ENCODE data around the gene CES2. TPM values are rescaled to one million over a fixed set of nuclear protein-coding genes. Genes with fewer than 3 reads are reported as not detected.

Gene CES2
- total and polyA plus RNA-seq, 7 experiments from 2014 or later, result 29.2 to 64.7 (median 46.2) TPM

- intact Hi-C loops (cut with micrococcal nuclease), result loop anchor here in 1 of 2 donors (5.0 kb wide), 1 partner anchor 94 kb away; the partner anchor contains the start of gene NAE1
- H3K27ac ChIP-seq (ENCODE audit: low read depth, low read length), result no peak overlapping the region
- no peak for ATAC-seq
- POLR2A ChIA-PET, result interaction anchor here (1.7 kb wide), 1 partner anchor 96 kb away, joined by 4 read pairs; the partner anchor contains the start of gene NAE1
- Mint-ChIP-seq H3K27ac (peak overlapping the region in 1 of 9 donors; percentile 46), H3K27me3 (peaks cover 17 to 37% (median 22%) of the 10 kb centered on the region in 5 donors), H3K36me3 (peaks cover 0 to 3% (median 0%) of the 10 kb centered on the region in 5 donors), H3K9me3 (no peaks in the 10 kb centered on the region), H3K4me3 (peak overlapping the region in 6 of 10 donors; percentile 20 to 74 (median 68)), H3K4me1 (peaks cover 0 to 24% (median 5%) of the 10 kb centered on the region in 7 donors)
- no peaks in the 10 kb centered on the region for H3K9me3 ChIP-seq (ENCODE audit: control insufficient read depth in 2 of 3, low read length in 3 of 3)
- no peaks in the 10 kb centered on the region for H3K4me1 ChIP-seq (ENCODE audit: control insufficient read depth in 2 of 2, insufficient read depth in 2 of 2, low read length in 2 of 2)
- no peak for DNase-seq
- H3K4me3 ChIP-seq (ENCODE audit: low read length), result no peak overlapping the region
- peaks cover 0 to 13% of the 10 kb centered on the region in 2 donors for H3K27me3 ChIP-seq (ENCODE audit: control insufficient read depth in 2 of 2, insufficient read depth in 2 of 2, low read length in 2 of 2)
- CTCF ChIA-PET, result interaction anchor here (0.6 kb wide), 1 partner anchor 34 kb away, joined by 4 read pairs; no protein-coding TSS in a partner anchor
- peaks cover 0 to 2% (median 0%) of the 10 kb centered on the region in 3 experiments for H3K36me3 ChIP-seq (ENCODE audit: control insufficient read depth in 2 of 3, insufficient read depth in 3 of 3, low read length in 3 of 3)
Measured at GRCh38 chr16:66926171-66926947, 9.0 kb upstream of the CES2 start.

- H3K27ac ChIP-seq (ENCODE audit: low read depth, low read length), result no peak overlapping the region
- POLR2A ChIA-PET, result interaction anchor here (1.7 kb wide), 1 partner anchor 97 kb away, joined by 4 read pairs; the partner anchor contains the start of gene NAE1
Measured at GRCh38 chr16:66926961-66927436, 8.3 kb upstream of the CES2 start.

GRCh38 chr16:66927918-66928649, 7.2 kb upstream of the CES2 start:
- Histone ChIP-seq H3K4me1 (ENCODE audit: control insufficient read depth in 2 of 2, insufficient read depth in 2 of 2, low read length in 2 of 2) (peaks cover 6 to 14% of the 10 kb centered on the region in 2 donors), H3K4me3 (ENCODE audit: low read length) (no peak overlapping the region), H3K27ac (ENCODE audit: low read depth, low read length) (no peak overlapping the region), H3K27me3 (ENCODE audit: control insufficient read depth in 2 of 2, insufficient read depth in 2 of 2, low read length in 2 of 2) (peaks cover 0 to 13% of the 10 kb centered on the region in 2 donors), H3K36me3 (ENCODE audit: control insufficient read depth in 2 of 3, insufficient read depth in 3 of 3, low read length in 3 of 3) (peaks cover 0 to 14% (median 0%) of the 10 kb centered on the region in 3 experiments), H3K9me3 (ENCODE audit: control insufficient read depth in 2 of 3, low read length in 3 of 3) (no peaks in the 10 kb centered on the region)
- H3K36me3 Mint-ChIP-seq, result peaks cover 0 to 11% (median 0%) of the 10 kb centered on the region in 5 donors
- peaks cover 12 to 38% (median 20%) of the 10 kb centered on the region in 7 donors for H3K4me1 Mint-ChIP-seq
- H3K27ac Mint-ChIP-seq, result peak overlapping the region in 3 of 9 donors; percentile 2 to 55 (median 34)
- intact Hi-C loops (cut with micrococcal nuclease), result loop anchor here in 1 of 2 donors (5.0 kb wide), 1 partner anchor 96 kb away; the partner anchor contains the start of gene NAE1
- DNase-seq, result no peak
- H3K4me3 Mint-ChIP-seq, result no peak overlapping the region
- POLR2A ChIA-PET, result no interaction called here
- ATAC-seq, result no peak
- peaks cover 14 to 34% (median 19%) of the 10 kb centered on the region in 5 donors for H3K27me3 Mint-ChIP-seq
- H3K9me3 Mint-ChIP-seq, result no peaks in the 10 kb centered on the region
- CTCF ChIA-PET, result interaction anchor here (0.7 to 0.8 kb wide), 2 partner anchors 48 to 54 kb away, joined by 3 read pairs; partner anchors contain the start of gene PDP2

More at GRCh38 chr16:66926961-66927436, 8.3 kb upstream of the CES2 start:
- Histone ChIP-seq H3K4me3 (ENCODE audit: low read length) (no peak overlapping the region), H3K27me3 (ENCODE audit: control insufficient read depth in 2 of 2, insufficient read depth in 2 of 2, low read length in 2 of 2) (peaks cover 0 to 13% of the 10 kb centered on the region in 2 donors), H3K4me1 (ENCODE audit: control insufficient read depth in 2 of 2, insufficient read depth in 2 of 2, low read length in 2 of 2) (peaks cover 0 to 4% of the 10 kb centered on the region in 2 donors), H3K36me3 (ENCODE audit: control insufficient read depth in 2 of 3, insufficient read depth in 3 of 3, low read length in 3 of 3) (peaks cover 0 to 9% (median 0%) of the 10 kb centered on the region in 3 experiments), H3K9me3 (ENCODE audit: control insufficient read depth in 2 of 3, low read length in 3 of 3) (no peaks in the 10 kb centered on the region)
- Mint-ChIP-seq H3K27ac (no peak overlapping the region), H3K36me3 (peaks cover 0 to 7% (median 0%) of the 10 kb centered on the region in 5 donors), H3K9me3 (no peaks in the 10 kb centered on the region), H3K4me1 (peaks cover under 1 to 27% (median 9%) of the 10 kb centered on the region in 7 donors), H3K27me3 (peaks cover 15 to 36% (median 22%) of the 10 kb centered on the region in 5 donors), H3K4me3 (no peak overlapping the region)
- intact Hi-C loops (cut with micrococcal nuclease), result loop anchor here in 1 of 2 donors (5.0 kb wide), 1 partner anchor 95 kb away; the partner anchor contains the start of gene NAE1
- ATAC-seq (peak; percentile 7), DNase-seq (no peak)
- CTCF ChIA-PET, result interaction anchor here (0.6 kb wide), 1 partner anchor 34 kb away, joined by 4 read pairs; no protein-coding TSS in a partner anchor

- ChIA-PET CTCF (interaction anchor here (0.6 to 0.8 kb wide), 4 partner anchors 49 to 335 kb away, joined by 3 read pairs; partner anchors contain the start of gene PDP2), POLR2A (no interaction called here)
- peaks cover 0 to 16% (median 0%) of the 10 kb centered on the region in 3 experiments for H3K36me3 ChIP-seq (ENCODE audit: control insufficient read depth in 2 of 3, insufficient read depth in 3 of 3, low read length in 3 of 3)
- peaks cover 12 to 21% of the 10 kb centered on the region in 2 donors for H3K4me1 ChIP-seq (ENCODE audit: control insufficient read depth in 2 of 2, insufficient read depth in 2 of 2, low read length in 2 of 2)
- intact Hi-C loops (cut with micrococcal nuclease), result loop anchor here in 1 of 2 donors (5.0 kb wide), 1 partner anchor 97 kb away; the partner anchor contains the start of gene NAE1
- H3K27me3 ChIP-seq (ENCODE audit: control insufficient read depth in 2 of 2, insufficient read depth in 2 of 2, low read length in 2 of 2), result peaks cover 0 to 12% of the 10 kb centered on the region in 2 donors
- DNase-seq (peak in 1 of 9 donors; percentile 54), ATAC-seq (no peak)
- H3K4me3 ChIP-seq (ENCODE audit: low read length), result no peak overlapping the region
- H3K27ac Mint-ChIP-seq, result peak overlapping the region in 1 of 9 donors; percentile 55
- peaks cover 0 to 14% (median 3%) of the 10 kb centered on the region in 5 donors for H3K36me3 Mint-ChIP-seq
- H3K4me3 Mint-ChIP-seq, result no peak overlapping the region
- no peaks in the 10 kb centered on the region for H3K9me3 ChIP-seq (ENCODE audit: control insufficient read depth in 2 of 3, low read length in 3 of 3)
- H3K9me3 Mint-ChIP-seq, result peaks cover 0 to 2% (median 0%) of the 10 kb centered on the region in 11 donors
- no peak overlapping the region for H3K27ac ChIP-seq (ENCODE audit: low read depth, low read length)
- H3K27me3 Mint-ChIP-seq, result peaks cover 6 to 26% (median 11%) of the 10 kb centered on the region in 5 donors
- peaks cover 19 to 43% (median 28%) of the 10 kb centered on the region in 7 donors for H3K4me1 Mint-ChIP-seq
Measured at GRCh38 chr16:66928702-66929388, 6.5 kb upstream of the CES2 start.

GRCh38 chr16:66930189-66930588, 5.1 kb upstream of the CES2 start:
- Histone ChIP-seq H3K4me3 (ENCODE audit: low read length) (no peak overlapping the region), H3K9me3 (ENCODE audit: control insufficient read depth in 2 of 3, low read length in 3 of 3) (no peaks in the 10 kb centered on the region), H3K4me1 (ENCODE audit: control insufficient read depth in 2 of 2, insufficient read depth in 2 of 2, low read length in 2 of 2) (peaks cover 13 to 24% of the 10 kb centered on the region in 2 donors), H3K27ac (ENCODE audit: low read depth, low read length) (no peak overlapping the region), H3K27me3 (ENCODE audit: control insufficient read depth in 2 of 2, insufficient read depth in 2 of 2, low read length in 2 of 2) (peaks cover 0 to 7% of the 10 kb centered on the region in 2 donors), H3K36me3 (ENCODE audit: control insufficient read depth in 2 of 3, insufficient read depth in 3 of 3, low read length in 3 of 3) (peaks cover 0 to 25% (median 0%) of the 10 kb centered on the region in 3 experiments)
- intact Hi-C loops (cut with micrococcal nuclease), result loop anchor here (5.0 to 10.0 kb wide), 3 partner anchors 48 to 1915 kb away; partner anchors contain the start of genes PDP2 (in 2 of the 2), DYNC1LI2 (in 1 of the 2) and TANGO6 (in 1 of the 2)
- H3K4me1 Mint-ChIP-seq, result peaks cover 25 to 48% (median 36%) of the 10 kb centered on the region in 7 donors
- H3K27me3 Mint-ChIP-seq, result peaks cover 4 to 18% (median 7%) of the 10 kb centered on the region in 5 donors
- H3K9me3 Mint-ChIP-seq, result peaks cover 0 to 8% (median 0%) of the 10 kb centered on the region in 11 donors
- ChIA-PET CTCF (interaction anchor here (0.8 kb wide), 1 partner anchor 37 kb away, joined by 3 read pairs; no protein-coding TSS in a partner anchor), POLR2A (interaction anchor here (0.6 kb wide), 1 partner anchor 16 kb away, joined by 3 read pairs; no protein-coding TSS in a partner anchor)
- H3K4me3 Mint-ChIP-seq, result no peak overlapping the region
- peak overlapping the region in 2 of 9 donors; percentile 10 to 28 for H3K27ac Mint-ChIP-seq
- DNase-seq (no peak), ATAC-seq (no peak)
- H3K36me3 Mint-ChIP-seq, result peaks cover 0 to 15% (median 6%) of the 10 kb centered on the region in 5 donors
